SJCRH30 (cell line): ENCODE data around the gene GNG7. TPM values are rescaled to one million over a fixed set of nuclear protein-coding genes. Genes with fewer than 3 reads are reported as not detected.
"Not testable (repeated sequence)": the region's sequence is repeated elsewhere in the genome, so short reads cannot be mapped to it uniquely, and the experiment has no call there.

Source experiments
- DNase-seq, 2 experiments: peaks; one replicate each; pipeline ENCODE4 v3.0.0-alpha.2; 2015 to 2020
- H3K27ac ChIP-seq: fragments of 250-450 bp; sonication (Bioruptor Pico); 2 replicates; pipeline ENCODE4 v1.5.1; 2020; ENCODE audit warnings: mild to moderate bottlenecking, moderate library complexity
- H3K27me3 ChIP-seq: fragments of 250-450 bp; sonication (Bioruptor Pico); 2 replicates; pipeline ENCODE4 v1.5.1; 2020; ENCODE audit warnings: mild to moderate bottlenecking, moderate library complexity
- H3K36me3 ChIP-seq: fragments of 250-450 bp; sonication (Bioruptor Pico); 2 replicates; pipeline ENCODE4 v1.5.1; 2020; ENCODE audit warnings: mild to moderate bottlenecking, moderate library complexity
- H3K4me1 ChIP-seq: fragments of 250-450 bp; sonication (Bioruptor Pico); 2 replicates; pipeline ENCODE4 v1.5.1; 2020; ENCODE audit warnings: mild to moderate bottlenecking, moderate library complexity
- H3K4me3 ChIP-seq: fragments of 250-450 bp; sonication (Bioruptor Pico); 2 replicates; pipeline ENCODE4 v1.5.1; 2020; ENCODE audit warnings: mild to moderate bottlenecking, moderate library complexity
- H3K9me3 ChIP-seq: fragments of 250-450 bp; sonication (Bioruptor Pico); replicated peaks from 2 replicates; pipeline ENCODE4 v1.5.1; 2020; ENCODE audit warnings: mild to moderate bottlenecking, moderate library complexity
- total RNA-seq: library from RNA; depleted of rRNA; stranded (reverse); fragments of >200 nt; shearing (Covaris generic); gene quantifications from 2 replicates; pipeline ENCODE4 v1.2.3, GENCODE V29; 2014

GNG7 gene
- total RNA-seq, 1 experiment from 2014 or later, result not detected

DNA sequence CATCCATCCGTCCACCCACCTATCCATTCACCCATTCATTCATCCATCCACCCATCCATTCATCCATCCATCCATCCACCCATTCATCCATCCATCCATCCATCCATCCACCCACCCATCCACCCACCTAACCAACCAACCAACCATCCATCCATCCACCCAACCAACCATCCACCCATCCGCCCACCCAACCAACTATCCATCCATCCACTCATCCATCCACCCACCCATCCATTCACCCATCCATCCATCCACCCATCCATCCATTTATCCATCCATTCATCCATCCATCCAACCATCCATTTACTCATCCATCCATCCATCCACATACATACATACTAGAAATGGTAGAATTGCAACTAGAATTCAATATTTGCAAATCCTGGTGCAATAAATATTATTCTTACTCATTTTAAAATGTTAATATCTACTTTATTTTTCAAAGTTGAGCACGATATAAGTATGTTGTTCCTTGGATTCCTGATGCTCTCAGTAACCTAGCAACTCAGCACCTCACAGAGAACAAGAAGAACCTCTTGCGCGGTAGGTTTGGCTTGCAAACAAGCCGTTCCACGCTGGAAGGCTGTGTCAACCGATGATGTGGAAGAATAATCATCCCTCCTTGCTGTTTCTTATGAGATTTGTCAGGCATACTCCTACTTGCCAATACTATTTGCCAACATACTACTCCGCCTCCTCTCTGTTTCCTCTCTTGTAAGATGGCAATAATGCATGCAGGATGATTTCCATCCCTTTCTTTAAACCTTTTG is 111.7 kb downstream of the GNG7 start:
- Histone ChIP-seq H3K9me3 (no peaks in the 10 kb centered on the region), H3K4me3 (no peak overlapping the region), H3K36me3 (no peaks in the 10 kb centered on the region), H3K4me1 (no peaks in the 10 kb centered on the region), H3K27ac (no peak overlapping the region), H3K27me3 (no peaks in the 10 kb centered on the region)
- DNase-seq, result no peak

DNA sequence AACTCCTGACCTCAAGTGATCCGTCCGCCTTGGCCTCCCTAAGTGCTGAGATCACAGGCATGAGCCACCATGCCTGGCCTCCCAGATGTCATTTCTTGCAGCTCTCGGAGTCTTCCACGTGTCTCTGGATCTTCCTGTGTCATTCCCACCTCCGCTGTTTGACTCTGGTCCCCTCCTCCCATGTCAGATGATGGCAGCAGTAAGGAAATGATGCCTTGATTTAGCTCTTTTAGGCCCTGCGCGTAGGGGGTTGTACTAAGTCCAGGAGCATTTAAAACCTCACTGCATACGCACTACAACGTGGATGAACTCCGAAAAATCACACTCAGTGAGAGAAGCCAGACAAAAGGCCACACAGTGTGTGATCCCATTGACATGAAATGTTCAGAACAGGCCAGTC is 113.1 kb downstream of the GNG7 start:
- H3K4me3 ChIP-seq, result no peak overlapping the region
- no peak overlapping the region for H3K27ac ChIP-seq
- H3K27me3 ChIP-seq, result no peaks in the 10 kb centered on the region
- no peaks in the 10 kb centered on the region for H3K9me3 ChIP-seq
- H3K36me3 ChIP-seq, result no peaks in the 10 kb centered on the region
- no peak for DNase-seq
- H3K4me1 ChIP-seq, result no peaks in the 10 kb centered on the region

DNA sequence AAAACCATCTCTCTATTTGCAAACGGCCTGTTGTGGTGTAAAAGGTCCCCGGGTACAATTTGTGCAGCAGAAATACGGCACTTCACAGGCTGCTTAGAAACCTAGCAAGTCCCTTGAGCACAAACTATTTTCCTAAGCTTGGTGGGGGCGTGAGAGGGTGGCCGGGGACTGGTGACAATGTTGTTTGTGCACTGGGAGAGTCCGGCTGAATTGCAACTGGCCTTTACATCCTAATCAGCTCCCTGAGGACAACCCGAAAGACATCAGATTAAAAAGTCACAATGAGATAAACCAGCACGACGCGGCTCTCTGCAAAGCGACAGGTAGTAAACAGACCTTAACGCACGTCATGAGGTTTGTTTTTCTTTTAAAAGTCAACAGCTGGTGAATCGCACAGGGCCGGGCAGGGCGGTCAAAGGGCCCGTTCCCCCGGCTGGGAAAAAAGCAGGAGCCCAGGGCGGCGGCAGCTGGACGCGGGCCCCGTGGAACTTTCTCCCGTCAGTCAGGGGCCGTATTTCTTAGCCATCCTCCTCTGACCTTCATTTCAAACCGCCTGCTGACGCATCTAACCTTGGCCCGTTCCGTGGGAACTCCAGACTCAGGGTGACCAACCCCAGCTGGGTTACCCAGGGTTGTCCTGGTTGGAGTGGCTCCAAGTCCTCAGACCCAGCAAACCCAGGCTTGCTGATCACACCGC is 114.3 kb downstream of the GNG7 start:
- Histone ChIP-seq H3K27me3 (no peaks in the 10 kb centered on the region), H3K27ac (no peak overlapping the region), H3K4me3 (no peak overlapping the region), H3K9me3 (no peaks in the 10 kb centered on the region), H3K36me3 (no peaks in the 10 kb centered on the region), H3K4me1 (no peaks in the 10 kb centered on the region)
- no peak for DNase-seq

DNA sequence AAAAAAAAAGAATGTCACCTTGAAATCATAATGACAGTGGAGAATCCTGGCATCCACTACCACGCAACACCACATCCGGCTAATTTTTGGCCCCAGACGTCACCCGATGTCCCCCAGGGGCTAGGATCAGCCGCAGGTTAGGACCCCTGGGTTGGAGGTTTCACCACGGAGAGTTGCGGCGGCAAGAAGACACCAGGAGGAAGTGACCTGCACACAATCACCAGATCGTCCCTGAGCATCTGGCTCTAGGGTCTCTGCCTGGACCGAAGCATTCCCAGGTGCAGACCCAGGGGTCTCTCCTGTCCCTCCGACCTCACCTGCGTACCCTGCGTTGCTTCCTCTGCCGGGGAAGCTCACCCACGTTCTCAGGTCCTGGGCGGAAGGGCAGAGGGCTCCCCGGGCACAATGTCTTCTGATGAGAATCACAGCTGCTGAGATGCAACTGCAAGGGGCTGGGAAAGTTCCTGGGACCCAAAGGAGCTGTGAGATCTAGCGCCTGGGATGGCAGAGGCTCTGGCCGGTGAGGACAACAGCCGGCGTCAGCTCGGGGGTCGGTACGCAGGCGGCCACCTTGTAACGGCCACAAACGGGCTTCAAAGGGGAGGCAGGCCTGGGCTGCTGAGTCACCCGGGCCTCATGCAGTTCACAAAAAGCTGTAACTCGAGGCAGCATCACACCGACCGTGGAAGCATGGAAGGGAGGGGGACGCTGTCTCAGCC is 115.3 kb downstream of the GNG7 start:
- peaks cover 4% of the 10 kb centered on the region; the same call in 1 of the 2 replicates for H3K9me3 ChIP-seq
- no peak overlapping the region for H3K27ac ChIP-seq
- DNase-seq, result no peak
- H3K36me3 ChIP-seq, result no peaks in the 10 kb centered on the region
- no peaks in the 10 kb centered on the region for H3K27me3 ChIP-seq
- no peak overlapping the region for H3K4me3 ChIP-seq
- no peaks in the 10 kb centered on the region for H3K4me1 ChIP-seq

DNA sequence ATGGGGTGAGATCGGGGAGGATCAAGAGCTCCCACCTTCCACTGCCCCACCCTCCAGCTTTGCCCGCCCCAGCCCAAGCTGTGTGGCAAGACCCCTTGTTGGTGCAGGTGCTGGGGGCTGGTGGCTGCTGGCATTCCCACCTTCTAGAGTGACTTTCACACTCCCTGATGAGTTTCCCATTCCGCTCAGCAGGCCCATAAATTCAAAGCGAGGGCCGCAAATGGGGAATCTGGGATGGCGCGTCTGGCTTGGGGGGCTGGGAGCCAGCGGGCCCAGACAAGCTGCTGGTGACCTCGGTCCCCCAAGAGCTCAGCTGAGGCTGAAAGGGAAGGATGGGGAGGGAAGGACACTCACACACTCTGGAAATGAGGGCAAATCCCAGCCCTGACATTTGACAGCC is 116.3 kb downstream of the GNG7 start:
- Histone ChIP-seq H3K4me3 (no peak overlapping the region), H3K9me3 (peaks cover 7% of the 10 kb centered on the region; the same call in 1 of the 2 replicates), H3K27ac (no peak overlapping the region), H3K4me1 (no peaks in the 10 kb centered on the region), H3K27me3 (no peaks in the 10 kb centered on the region), H3K36me3 (no peaks in the 10 kb centered on the region)
- DNase-seq, result no peak

DNA sequence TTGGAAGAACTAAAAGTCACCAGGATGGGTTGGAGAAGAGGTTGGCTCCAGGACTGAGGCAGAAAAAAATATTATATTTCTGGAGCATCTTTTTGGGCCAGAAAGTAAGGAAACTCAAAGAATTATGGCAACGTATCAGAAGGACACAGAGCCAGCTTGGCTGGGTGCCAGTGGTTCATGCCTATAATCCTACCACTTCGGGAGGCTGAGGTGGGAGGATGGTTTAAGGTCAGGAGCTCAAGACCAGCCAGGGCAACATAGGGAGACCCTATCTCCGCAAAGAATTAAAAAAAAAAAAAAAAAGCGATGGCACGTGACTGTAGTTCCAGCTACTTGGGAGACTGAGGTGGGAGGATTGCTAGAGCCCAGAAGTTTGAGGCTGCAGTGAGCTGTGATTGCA is 118.5 kb downstream of the GNG7 start:
- no peaks in the 10 kb centered on the region for H3K27me3 ChIP-seq
- peaks cover 7% of the 10 kb centered on the region; the same call in 1 of the 2 replicates for H3K9me3 ChIP-seq
- no peak overlapping the region for H3K4me3 ChIP-seq
- no peaks in the 10 kb centered on the region for H3K4me1 ChIP-seq
- no peaks in the 10 kb centered on the region for H3K36me3 ChIP-seq
- DNase-seq, result no peak
- no peak overlapping the region for H3K27ac ChIP-seq

DNA sequence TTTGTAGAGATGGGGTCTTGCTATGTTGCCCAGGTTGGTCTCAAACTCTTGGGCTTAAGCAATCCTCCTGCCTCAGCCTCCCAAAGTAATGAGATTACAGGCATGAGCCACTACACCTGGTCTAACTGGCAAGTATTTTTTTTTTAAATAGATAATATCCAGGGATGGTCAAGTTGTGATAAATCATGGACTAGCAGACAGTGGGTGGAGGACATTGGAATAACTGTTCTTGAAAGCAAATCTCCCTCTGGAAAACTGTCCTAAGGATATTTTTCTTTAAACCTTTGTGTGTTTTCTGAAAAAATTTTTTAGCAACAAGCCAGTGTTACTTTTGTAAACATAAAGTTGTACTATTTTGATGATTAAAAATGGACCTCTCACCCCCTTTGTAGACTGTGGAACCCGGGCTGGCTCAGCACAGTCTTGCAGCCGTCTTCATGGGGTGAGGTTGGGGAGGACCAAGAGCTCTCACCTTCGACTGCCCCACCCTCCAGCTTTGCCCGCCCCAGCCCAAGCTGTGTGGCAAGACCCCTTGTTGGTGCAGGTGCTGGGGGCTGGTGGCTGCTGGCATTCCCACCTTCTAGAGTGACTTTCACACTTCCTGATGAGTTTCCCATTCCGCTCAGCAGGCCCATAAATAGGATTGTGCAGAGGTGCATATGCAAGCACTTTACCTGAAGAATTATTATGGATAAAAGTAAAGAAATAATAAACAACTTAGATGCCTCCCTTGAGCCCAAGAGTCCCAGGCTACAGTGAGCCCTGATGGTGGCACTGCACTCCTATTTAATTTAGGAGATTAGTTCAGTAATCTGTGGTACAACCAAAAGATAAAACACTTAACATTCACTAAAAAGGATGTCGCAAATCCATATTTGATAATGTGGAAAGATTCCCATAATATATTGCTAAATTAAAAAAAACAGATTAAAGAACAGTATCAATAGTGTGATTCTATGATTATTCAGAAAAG is 119.2 kb downstream of the GNG7 start:
- Histone ChIP-seq H3K27me3 (no peaks in the 10 kb centered on the region), H3K36me3 (no peaks in the 10 kb centered on the region), H3K4me3 (no peak overlapping the region), H3K9me3 (peaks cover 7% of the 10 kb centered on the region; the same call in 1 of the 2 replicates), H3K4me1 (peaks cover 4% of the 10 kb centered on the region; the same call in 1 of the 2 replicates), H3K27ac (no peak overlapping the region)
- no peak for DNase-seq

DNA sequence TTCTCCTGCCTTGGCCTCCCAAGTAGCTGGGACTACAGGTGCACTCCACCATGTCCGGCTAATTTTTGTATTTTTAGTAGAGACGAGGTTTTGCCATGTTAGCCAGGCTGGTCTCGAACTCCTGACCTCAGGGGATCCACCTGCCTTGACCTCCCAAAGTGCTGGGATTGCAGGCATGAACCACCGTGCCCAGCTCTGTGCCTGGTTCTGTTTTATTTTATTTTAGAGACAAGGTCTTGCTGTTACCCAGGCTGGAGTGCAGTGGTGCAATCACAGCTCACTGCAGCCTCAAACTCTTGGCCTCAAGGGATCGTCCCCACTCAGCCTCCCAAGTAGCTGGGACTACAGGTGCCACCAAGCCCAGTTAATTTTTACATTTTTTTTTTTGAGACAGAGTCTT is 122.1 kb downstream of the GNG7 start:
- not testable (repeated sequence) for H3K4me1 ChIP-seq, H3K27me3 ChIP-seq, H3K9me3 ChIP-seq, DNase-seq, H3K4me3 ChIP-seq, H3K27ac ChIP-seq, H3K36me3 ChIP-seq

DNA sequence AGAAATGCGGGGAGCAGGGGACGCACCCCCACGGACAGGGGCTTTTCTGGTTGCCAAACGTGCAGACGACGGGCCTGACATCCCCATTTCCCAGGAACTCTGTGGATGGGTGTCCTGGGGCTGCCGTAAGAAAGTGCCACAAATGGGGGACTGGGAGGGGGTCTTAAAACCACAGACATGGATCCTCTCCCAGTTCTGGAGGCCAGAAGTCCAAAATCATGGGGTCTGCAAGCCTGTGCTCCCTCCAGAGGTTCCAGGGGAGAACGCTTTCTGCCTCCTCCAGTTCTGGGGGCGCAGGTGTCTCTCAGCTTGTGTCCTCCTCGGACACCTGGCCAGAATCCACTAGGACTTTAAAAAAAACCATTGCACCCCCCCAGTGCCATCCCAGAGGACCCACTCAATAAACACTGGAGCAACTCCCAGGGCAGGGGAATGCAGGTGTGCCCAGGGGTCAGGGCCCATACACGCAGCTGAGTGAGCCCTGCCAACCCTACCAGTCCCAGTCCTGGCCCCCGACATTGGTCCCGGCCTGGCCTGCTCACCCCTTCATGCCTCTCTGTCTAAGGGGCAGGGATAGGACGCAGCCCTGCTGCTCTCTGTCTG is 122.7 kb downstream of the GNG7 start:
- DNase-seq, result no peak
- H3K4me3 ChIP-seq, result peak overlapping the region; percentile 45
- no peak overlapping the region for H3K27ac ChIP-seq

DNA sequence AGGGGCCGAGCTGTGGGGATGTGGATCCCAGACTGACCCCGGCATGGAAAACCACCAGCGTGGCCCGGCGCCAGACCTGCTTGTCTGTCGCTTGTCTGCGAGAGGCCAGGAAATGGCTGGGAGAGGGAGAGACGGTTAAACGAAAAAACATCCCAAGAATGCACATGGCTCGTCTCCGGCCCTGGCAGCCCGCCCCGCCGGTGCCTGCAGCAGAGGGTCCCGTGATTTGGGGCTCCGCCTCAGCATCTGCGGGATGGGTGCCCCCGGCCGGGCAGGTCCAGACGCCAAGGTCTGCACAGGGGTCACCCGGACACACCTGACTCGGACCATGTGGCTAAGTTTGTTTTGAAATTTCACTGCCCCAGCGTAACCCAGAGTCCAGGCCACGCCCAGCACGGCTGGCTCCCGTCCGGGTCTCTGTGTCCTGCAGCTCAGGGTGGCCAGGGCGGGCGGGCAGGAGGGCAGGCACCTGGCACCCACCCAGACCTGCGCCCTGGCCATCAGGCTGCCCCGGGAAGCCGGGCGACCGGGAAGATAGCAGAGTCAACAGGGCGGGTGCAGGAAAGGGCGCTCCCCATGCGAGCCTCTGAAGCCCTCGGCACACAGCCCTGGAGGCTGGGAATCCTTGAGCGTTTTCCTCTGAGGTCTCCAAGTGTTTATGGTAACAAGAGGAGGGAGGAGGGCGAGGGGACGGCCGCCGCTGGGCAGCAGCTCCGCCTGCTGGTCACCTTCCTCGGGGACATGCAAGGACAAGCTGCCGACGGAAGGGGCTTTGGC is 123.4 kb downstream of the GNG7 start:
- Histone ChIP-seq H3K9me3 (peaks cover 7% of the 10 kb centered on the region; the same call in 1 of the 2 replicates), H3K27ac (peak overlapping the region; percentile 12; the same call in 1 of the 2 replicates), H3K36me3 (no peaks in the 10 kb centered on the region), H3K27me3 (no peaks in the 10 kb centered on the region), H3K4me1 (peaks cover 4% of the 10 kb centered on the region; the same call in 1 of the 2 replicates), H3K4me3 (peak overlapping the region; percentile 45)
- peak; percentile 78 to 81 for DNase-seq

More for the DNA sequence above, 122.7 kb downstream of the GNG7 start:
- no peaks in the 10 kb centered on the region for H3K36me3 ChIP-seq
- H3K9me3 ChIP-seq, result peaks cover 7% of the 10 kb centered on the region; the same call in 1 of the 2 replicates
- H3K4me1 ChIP-seq, result peaks cover 4% of the 10 kb centered on the region; the same call in 1 of the 2 replicates
- no peaks in the 10 kb centered on the region for H3K27me3 ChIP-seq

DNA sequence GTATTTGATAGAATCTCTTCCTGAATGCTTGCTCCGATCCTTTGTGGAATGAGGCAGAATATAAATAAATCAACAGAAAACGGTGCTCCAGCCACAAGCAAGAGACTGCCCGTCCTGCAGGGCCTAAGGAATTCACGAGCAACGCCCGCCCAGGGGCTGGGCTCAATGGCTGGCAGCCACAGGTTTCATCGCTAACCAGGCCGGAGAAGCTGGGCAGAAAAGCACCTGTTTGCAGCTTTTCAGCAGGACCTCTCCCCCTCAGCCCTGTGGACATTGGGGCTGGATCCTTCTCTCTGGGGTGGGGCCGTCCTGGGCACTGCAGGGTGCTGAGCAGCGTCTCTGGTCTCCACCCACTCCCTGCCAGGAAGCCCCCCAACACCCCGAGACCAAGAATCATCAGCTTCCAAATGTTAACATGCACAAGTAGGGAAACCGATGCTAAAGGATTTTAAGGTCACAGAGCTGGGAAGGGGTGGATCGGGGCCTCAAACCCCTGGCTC is 124.1 kb downstream of the GNG7 start:
- peaks cover 7% of the 10 kb centered on the region; the same call in 1 of the 2 replicates for H3K9me3 ChIP-seq
- peak overlapping the region; percentile 45 for H3K4me3 ChIP-seq
- peak overlapping the region; percentile 12; the same call in 1 of the 2 replicates for H3K27ac ChIP-seq
- no peaks in the 10 kb centered on the region for H3K27me3 ChIP-seq
- DNase-seq, result peak; percentile 24 to 26
- peaks cover 4% of the 10 kb centered on the region; the same call in 1 of the 2 replicates for H3K4me1 ChIP-seq
- H3K36me3 ChIP-seq, result no peaks in the 10 kb centered on the region

DNA sequence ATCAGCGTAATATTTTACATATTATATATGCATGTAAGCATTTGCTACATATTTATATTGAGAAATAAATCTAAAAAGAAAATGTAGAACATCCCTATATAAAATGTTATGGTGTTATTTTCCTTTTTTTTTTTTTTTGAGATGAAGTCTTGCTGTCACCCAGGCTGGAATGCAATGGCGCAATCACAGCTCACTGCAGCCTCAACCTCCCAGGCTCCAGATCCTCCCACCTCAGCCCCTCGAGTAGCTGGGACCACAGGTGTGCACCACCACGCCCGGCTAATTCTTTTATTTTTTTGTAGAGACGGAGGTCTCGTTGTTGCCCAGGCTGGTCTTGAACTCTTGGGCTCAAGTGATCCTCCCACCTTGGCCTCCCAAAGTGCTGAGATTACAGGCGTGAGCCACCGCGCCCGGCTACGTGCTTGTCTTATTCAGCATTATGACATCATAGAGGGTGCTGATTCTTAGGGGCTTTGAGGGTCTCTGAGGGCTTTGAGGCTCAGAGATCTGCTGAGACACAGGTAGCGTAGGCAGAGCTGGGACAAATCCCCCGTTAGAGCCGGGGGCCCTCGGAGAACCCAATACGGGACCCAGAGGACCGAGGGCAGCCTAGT is 124.7 kb downstream of the GNG7 start:
- H3K4me3 ChIP-seq, result no peak overlapping the region
- H3K4me1 ChIP-seq, result peaks cover 4% of the 10 kb centered on the region; the same call in 1 of the 2 replicates
- no peaks in the 10 kb centered on the region for H3K27me3 ChIP-seq
- H3K9me3 ChIP-seq, result peaks cover 4% of the 10 kb centered on the region; the same call in 1 of the 2 replicates
- no peak overlapping the region for H3K27ac ChIP-seq
- DNase-seq, result no peak
- no peaks in the 10 kb centered on the region for H3K36me3 ChIP-seq
